WTC11 (cell line): ENCODE measurements around the gene ICOS. TPM values are rescaled to one million over a fixed set of nuclear protein-coding genes. Genes with fewer than 3 reads are reported as not detected.

ENCODE experiments used
- ATAC-seq: fragments of 200-7000 bp; cut with Tn5 transposase; 2 replicates; pipeline ENCODE4 v1.10.0; 2021; ENCODE audit warnings: mild to moderate bottlenecking, moderate library complexity
- CTCF ChIA-PET: fragments of 300-600 bp; sonication (Branson Sonifier 250); formaldehyde crosslinking; loops from one replicate; lab custom pipeline; 2021; ENCODE audit warnings: antibody characterized with exemption; lab: Charles Lee
- POLR2A ChIA-PET: fragments of 350-600 bp; sonication (Branson Sonifier 250); formaldehyde crosslinking; loops from one replicate; lab custom pipeline; 2021; ENCODE audit warnings: antibody characterized with exemption; lab: Charles Lee
- DNase-seq: peaks from one replicate; pipeline ENCODE4 v3.0.0; 2021; ENCODE audit warnings: low spot score
- H3K27ac Mint-ChIP-seq: 2 replicates; pipeline ENCODE4 v1.8.0; 2021; ENCODE audit warnings: mixed read lengths
- H3K27me3 Mint-ChIP-seq: 2 replicates; pipeline ENCODE4 v1.8.0; 2021; ENCODE audit warnings: low read depth, mild to moderate bottlenecking, moderate library complexity, mixed read lengths
- H3K36me3 Mint-ChIP-seq: 2 replicates; pipeline ENCODE4 v1.8.0; 2021; ENCODE audit warnings: mixed read lengths
- H3K4me1 Mint-ChIP-seq: 2 replicates; pipeline ENCODE4 v1.8.0; 2022; ENCODE audit warnings: mixed read lengths
- H3K4me3 Mint-ChIP-seq: 2 replicates; pipeline ENCODE4 v1.8.0; 2021; ENCODE audit warnings: mild to moderate bottlenecking, moderate library complexity, mixed read lengths
- H3K9me3 Mint-ChIP-seq: 2 replicates; pipeline ENCODE4 v1.8.0; 2021; ENCODE audit warnings: mixed read lengths
- ATF1 ChIP-seq: sonication (generic); formaldehyde crosslinking; IDR thresholded peaks from 2 replicates; pipeline ENCODE4 v1.8.1; 2023; ENCODE audit warnings: mild to moderate bottlenecking, moderate library complexity, missing genetic modification reagents
- CREB1 ChIP-seq: sonication (generic); formaldehyde crosslinking; IDR thresholded peaks from 2 replicates; pipeline ENCODE4 v1.8.0; 2023; ENCODE audit warnings: mild to moderate bottlenecking, missing genetic modification reagents
- CTCF ChIP-seq: fragments of 200-600 bp; IDR thresholded peaks from 2 replicates; pipeline ENCODE4 v1.8.0; 2022; ENCODE audit warnings: antibody characterized with exemption
- E2F4 ChIP-seq: sonication (generic); formaldehyde crosslinking; IDR thresholded peaks from 2 replicates; pipeline ENCODE4 v1.8.1; 2022; ENCODE audit warnings: low read depth, mild to moderate bottlenecking, moderate library complexity, missing genetic modification reagents, borderline replicate concordance
- EMX1 ChIP-seq: fragments of 250-450 bp; sonication (Bioruptor Pico); IDR thresholded peaks from 2 replicates; pipeline ENCODE4 v1.8.0; 2021; ENCODE audit warnings: mild to moderate bottlenecking
- ETV6 ChIP-seq: sonication (generic); formaldehyde crosslinking; IDR thresholded peaks from 2 replicates; pipeline ENCODE4 v1.8.1; 2022; ENCODE audit warnings: mild to moderate bottlenecking, missing genetic modification reagents
- FOXK1 ChIP-seq: sonication (generic); formaldehyde crosslinking; IDR thresholded peaks from 2 replicates; pipeline ENCODE4 v1.8.0; 2022; ENCODE audit warnings: mild to moderate bottlenecking, moderate library complexity, missing genetic modification reagents
- GABPB1 ChIP-seq: sonication (generic); formaldehyde crosslinking; IDR thresholded peaks from 2 replicates; pipeline ENCODE4 v1.8.1; 2023; ENCODE audit warnings: mild to moderate bottlenecking, missing genetic modification reagents
- HMGXB4 ChIP-seq: sonication (generic); formaldehyde crosslinking; IDR thresholded peaks from 2 replicates; pipeline ENCODE4 v1.8.1; 2023; ENCODE audit warnings: mild to moderate bottlenecking, moderate library complexity, missing genetic modification reagents
- IRF2 ChIP-seq: sonication (generic); formaldehyde crosslinking; IDR thresholded peaks from 2 replicates; pipeline ENCODE4 v1.8.0; 2022; ENCODE audit warnings: low read depth, missing genetic modification reagents, borderline replicate concordance
- JUN ChIP-seq: sonication (generic); formaldehyde crosslinking; IDR thresholded peaks from 2 replicates; pipeline ENCODE4 v1.8.0; 2023; ENCODE audit warnings: mild to moderate bottlenecking, missing genetic modification reagents
- NFYB ChIP-seq: sonication (generic); formaldehyde crosslinking; conservative IDR thresholded peaks from 2 replicates; pipeline ENCODE4 v1.8.0; 2022; ENCODE audit warnings: low read depth, missing genetic modification reagents
- NR1H2 ChIP-seq: sonication (generic); formaldehyde crosslinking; IDR thresholded peaks from 2 replicates; pipeline ENCODE4 v1.9.0; 2021; ENCODE audit warnings: mild to moderate bottlenecking, moderate library complexity, missing genetic modification reagents
- OVOL2 ChIP-seq: fragments of 250-450 bp; sonication (Bioruptor Pico); IDR thresholded peaks from 2 replicates; pipeline ENCODE4 v1.9.0; 2021; ENCODE audit warnings: mild to moderate bottlenecking, borderline replicate concordance
- SP1 ChIP-seq: sonication (generic); formaldehyde crosslinking; conservative IDR thresholded peaks from 2 replicates; pipeline ENCODE4 v1.8.1; 2022; ENCODE audit warnings: missing genetic modification reagents
- TEAD4 ChIP-seq: sonication (generic); formaldehyde crosslinking; IDR thresholded peaks from 2 replicates; pipeline ENCODE4 v1.8.0; 2022; ENCODE audit warnings: mild to moderate bottlenecking, missing genetic modification reagents
- USF1 ChIP-seq: sonication (generic); formaldehyde crosslinking; IDR thresholded peaks from 2 replicates; pipeline ENCODE4 v1.8.0; 2022; ENCODE audit warnings: mild to moderate bottlenecking, missing genetic modification reagents
- ZBTB21 ChIP-seq: sonication (generic); formaldehyde crosslinking; IDR thresholded peaks from 2 replicates; pipeline ENCODE4 v1.8.1; 2023; ENCODE audit warnings: mild to moderate bottlenecking, missing genetic modification reagents, borderline replicate concordance
- ZMAT4 ChIP-seq: fragments of 250-450 bp; sonication (Bioruptor Pico); IDR thresholded peaks from 2 replicates; pipeline ENCODE4 v1.9.0; 2021; ENCODE audit warnings: mild to moderate bottlenecking
- ZNF263 ChIP-seq: sonication (generic); formaldehyde crosslinking; IDR thresholded peaks from 2 replicates; pipeline ENCODE4 v1.8.1; 2022; ENCODE audit warnings: low read depth, mild to moderate bottlenecking, moderate library complexity, missing genetic modification reagents
- ZNF317 ChIP-seq: sonication (generic); formaldehyde crosslinking; IDR thresholded peaks from 2 replicates; pipeline ENCODE4 v1.8.1; 2023; ENCODE audit warnings: low read depth, mild to moderate bottlenecking, moderate library complexity, missing genetic modification reagents, borderline replicate concordance
- ZNF416 ChIP-seq: fragments of 250-450 bp; sonication (Bioruptor Pico); IDR thresholded peaks from 2 replicates; pipeline ENCODE4 v1.9.0; 2021; ENCODE audit warnings: mild to moderate bottlenecking, inconsistent platforms
- ZNF425 ChIP-seq: fragments of 250-450 bp; sonication (Bioruptor Pico); conservative IDR thresholded peaks from 2 replicates; pipeline ENCODE4 v1.9.0; 2021; ENCODE audit warnings: mild to moderate bottlenecking
- ZNF671 ChIP-seq: fragments of 250-450 bp; sonication (Bioruptor Pico); IDR thresholded peaks from 2 replicates; pipeline ENCODE4 v1.8.0; 2021; ENCODE audit warnings: mild to moderate bottlenecking
- ZSCAN18 ChIP-seq: fragments of 250-450 bp; sonication (Bioruptor Pico); IDR thresholded peaks from 2 replicates; pipeline ENCODE4 v2.1.2; 2022; ENCODE audit warnings: mild to moderate bottlenecking, moderate library complexity
- total RNA-seq: library from RNA; stranded (reverse); gene quantifications from 3 replicates; pipeline ENCODE4 v1.2.3, GENCODE V29; 2021

Gene ICOS
- total RNA-seq, 1 experiment from 2014 or later: 0.11 TPM

- no peak for TF ChIP-seq ZNF317 (CRISPR knock-in tag)
- TF ChIP-seq CREB1 (CRISPR knock-in tag): no peak
- TF ChIP-seq SP1 (CRISPR knock-in tag): no peak
- TF ChIP-seq ETV6 (CRISPR knock-in tag): no peak
- TF ChIP-seq NFYB (CRISPR knock-in tag): no peak
- TF ChIP-seq, all 79 proteins: peak for 0
- DNase-seq: no peak
- H3K27ac Mint-ChIP-seq: no peak overlapping the region
- H3K36me3 Mint-ChIP-seq: no peaks in the 10 kb centered on the region
- H3K4me3 Mint-ChIP-seq: no peak overlapping the region
- no peaks in the 10 kb centered on the region for H3K27me3 Mint-ChIP-seq
- POLR2A ChIA-PET: interaction anchor here (0.7 kb wide), 1 partner anchor 233 kb away, joined by 7 read pairs; no protein-coding TSS in a partner anchor
- H3K4me1 Mint-ChIP-seq: peaks cover 7% of the 10 kb centered on the region
- no peak for ATAC-seq
- CTCF ChIA-PET: no interaction called here
- peaks cover 15% of the 10 kb centered on the region for H3K9me3 Mint-ChIP-seq
Observed at GRCh38 chr2:203889542-203889941, 47.0 kb upstream of the ICOS start.

- H3K27ac Mint-ChIP-seq: no peak overlapping the region
- DNase-seq: no peak
- TF ChIP-seq TEAD4 (CRISPR knock-in tag): no peak
- TF ChIP-seq EMX1 (CRISPR knock-in tag): no peak
- TF ChIP-seq GABPB1 (CRISPR knock-in tag): no peak
- no peak for TF ChIP-seq E2F4
- no peak for TF ChIP-seq OVOL2 (CRISPR knock-in tag)
- no peak for TF ChIP-seq NR1H2 (CRISPR knock-in tag)
- no peak for TF ChIP-seq ZSCAN18 (CRISPR knock-in tag)
- TF ChIP-seq ZNF263 (CRISPR knock-in tag): no peak
- no peak for TF ChIP-seq ZBTB21 (CRISPR knock-in tag)
- no peak for TF ChIP-seq IRF2 (CRISPR knock-in tag)
- TF ChIP-seq FOXK1 (CRISPR knock-in tag): no peak
- TF ChIP-seq SP1 (CRISPR knock-in tag): no peak
- no peak for TF ChIP-seq ETV6 (CRISPR knock-in tag)
- no peak for TF ChIP-seq ZNF671 (CRISPR knock-in tag)
- no peak overlapping the region for H3K4me3 Mint-ChIP-seq
- no peaks in the 10 kb centered on the region for H3K27me3 Mint-ChIP-seq
- H3K9me3 Mint-ChIP-seq: peaks cover 15% of the 10 kb centered on the region
- no peaks in the 10 kb centered on the region for H3K36me3 Mint-ChIP-seq
- no peak for ATAC-seq
- POLR2A ChIA-PET: interaction anchor here (0.7 kb wide), 1 partner anchor 233 kb away, joined by 7 read pairs; no protein-coding TSS in a partner anchor
- CTCF ChIA-PET: no interaction called here
- peaks cover 7% of the 10 kb centered on the region for H3K4me1 Mint-ChIP-seq
Observed at GRCh38 chr2:203889944-203890343, 46.6 kb upstream of the ICOS start.

GRCh38 chr2:203890733-203891132, 45.8 kb upstream of the ICOS start:
- CTCF ChIA-PET: no interaction called here
- Mint-ChIP-seq H3K4me3 (no peak overlapping the region), H3K27ac (no peak overlapping the region), H3K9me3 (peaks cover 15% of the 10 kb centered on the region), H3K36me3 (no peaks in the 10 kb centered on the region), H3K4me1 (peaks cover 7% of the 10 kb centered on the region), H3K27me3 (no peaks in the 10 kb centered on the region)
- POLR2A ChIA-PET: no interaction called here
- ATAC-seq: no peak
- no peak for DNase-seq
- no peak for TF ChIP-seq CTCF
- TF ChIP-seq ZMAT4 (CRISPR knock-in tag): no peak
- no peak for TF ChIP-seq ZNF425 (CRISPR knock-in tag)
- TF ChIP-seq EMX1 (CRISPR knock-in tag): no peak
- no peak for TF ChIP-seq JUN (CRISPR knock-in tag)
- TF ChIP-seq ATF1 (CRISPR knock-in tag): no peak
- TF ChIP-seq ZNF416 (CRISPR knock-in tag): no peak
- no peak for TF ChIP-seq USF1 (CRISPR knock-in tag)
- TF ChIP-seq ETV6 (CRISPR knock-in tag): no peak
- no peak for TF ChIP-seq HMGXB4
- no peak for TF ChIP-seq CREB1 (CRISPR knock-in tag)
